ENCODE data around the gene TLR3. TPM values are rescaled to one million over a fixed set of nuclear protein-coding genes. Genes with fewer than 3 reads are reported as not detected.

Gene TLR3
- total RNA-seq, 1 experiment from 2014 or later: 8.0 TPM

- no TSS peak for BruUV-seq (replicated peaks)
- CTCF ChIA-PET: interaction anchor here (0.6 to 1.8 kb wide), 10 partner anchors 13 to 828 kb away, joined by 3 to 53 read pairs (median 4); partner anchors contain the start of gene TLR3
- TF ChIP-seq CTCF (IDR thresholded peaks at IDR 0.05; ENCODE audit: unreplicated experiment): peak; percentile 45
- Mint-ChIP-seq H3K36me3 (ENCODE audit: insufficient read depth, unreplicated experiment) (no peaks in the 10 kb centered on the region), H3K27ac (ENCODE audit: unreplicated experiment) (no peak overlapping the region), H3K4me3 (ENCODE audit: low read depth, unreplicated experiment) (no peak overlapping the region), H3K9me3 (ENCODE audit: low read depth, unreplicated experiment) (no peaks in the 10 kb centered on the region), H3K4me1 (ENCODE audit: low read depth, unreplicated experiment) (peaks cover 13% of the 10 kb centered on the region), H3K27me3 (ENCODE audit: unreplicated experiment) (no peaks in the 10 kb centered on the region)
- intact Hi-C loops (cut with micrococcal nuclease; ENCODE audit: unreplicated experiment): loop anchor here (1.0 kb wide), 1 partner anchor 69 kb away; no protein-coding TSS in a partner anchor
- DNase-seq: no peak
Observed at GRCh38 chr4:186137196-186137794, 68.3 kb downstream of the TLR3 start.

Other genes starting within 250 kb of the TLR3 start
- gene FAM149A, start 35.5 kb downstream of the TLR3 start, total RNA-seq (2022): 36.3 and 45.5 TPM in 2 replicates
- gene CYP4V2, start 122.4 kb downstream of the TLR3 start, total RNA-seq (2022): 43.3 and 43.8 TPM in 2 replicates
- 2.6 and 2.9 TPM in 2 replicates for gene KLKB1, start 158.4 kb downstream of the TLR3 start, total RNA-seq (2022)
- gene F11, start 197.0 kb downstream of the TLR3 start, total RNA-seq (2022): 0.38 and 0.86 TPM in 2 replicates

Measured in Calu3 (cell line).